Activated naive CD4-positive, alpha-beta T cell treated with anti-CD3 and anti-CD28 coated beads, Interleukin-2, amount 50 U/mL, for 24 hours (primary cell): Measurements from ENCODE around the gene KRTAP22-2.

Source experiments
- H3K27ac Mint-ChIP-seq: one replicate; pipeline ENCODE4 v1.8.0; 2021; ENCODE audit warnings: mild to moderate bottlenecking, mixed read lengths
- H3K27me3 Mint-ChIP-seq: one replicate; pipeline ENCODE4 v1.8.0; 2021; ENCODE audit warnings: mixed read lengths
- H3K36me3 Mint-ChIP-seq: one replicate; pipeline ENCODE4 v1.8.0; 2021; ENCODE audit warnings: mixed read lengths
- H3K4me1 Mint-ChIP-seq: one replicate; pipeline ENCODE4 v1.8.0; 2021; ENCODE audit warnings: mixed read lengths
- H3K4me3 Mint-ChIP-seq: one replicate; pipeline ENCODE4 v1.8.0; 2021; ENCODE audit warnings: mild to moderate bottlenecking, mixed read lengths
- H3K9me3 Mint-ChIP-seq: one replicate; pipeline ENCODE4 v1.8.0; 2021; ENCODE audit warnings: mixed read lengths

Gene KRTAP22-2

GRCh38 chr21:30592140-30592539 lies 1.9 kb upstream of the KRTAP22-2 start, which contains the start of gene KRTAP6-3:
TSS of gene KRTAP6-3 (plus strand) at chr21:30592440. CDS start at chr21:30592446, 6 bp downstream.
- Mint-ChIP-seq H3K4me3 (no peak within 1 kb of the TSS), H3K4me1 (no peaks in the 10 kb centered on the region), H3K9me3 (no peaks in the 10 kb centered on the region), H3K27ac (no peak within 1 kb of the TSS), H3K27me3 (no peaks in the 10 kb centered on the region), H3K36me3 (no peaks in the 10 kb centered on the region)

GRCh38 chr21:30582870-30583269 lies 7.3 kb downstream of the KRTAP22-2 start:
- Mint-ChIP-seq H3K4me3 (no peak overlapping the region), H3K27ac (no peak overlapping the region), H3K4me1 (peaks cover 4% of the 10 kb centered on the region), H3K36me3 (no peaks in the 10 kb centered on the region), H3K27me3 (peaks cover 5% of the 10 kb centered on the region), H3K9me3 (peaks cover 9% of the 10 kb centered on the region)

- Mint-ChIP-seq H3K9me3 (peaks cover 9% of the 10 kb centered on the region), H3K36me3 (no peaks in the 10 kb centered on the region), H3K27me3 (peaks cover 5% of the 10 kb centered on the region), H3K4me1 (peaks cover 9% of the 10 kb centered on the region), H3K27ac (no peak overlapping the region), H3K4me3 (no peak overlapping the region)
These were observed 10.1 kb downstream of the KRTAP22-2 start for GRCh38 chr21:30580132-30580531.

- no peak overlapping the region for H3K4me3 Mint-ChIP-seq
- peaks cover 3% of the 10 kb centered on the region for H3K9me3 Mint-ChIP-seq
- no peak overlapping the region for H3K27ac Mint-ChIP-seq
- H3K27me3 Mint-ChIP-seq: no peaks in the 10 kb centered on the region
- H3K4me1 Mint-ChIP-seq: peaks cover 9% of the 10 kb centered on the region
- H3K36me3 Mint-ChIP-seq: no peaks in the 10 kb centered on the region
These were observed 10.9 kb downstream of the KRTAP22-2 start for GRCh38 chr21:30579346-30579745.

GRCh38 chr21:30577766-30578165 lies 12.4 kb downstream of the KRTAP22-2 start:
- Mint-ChIP-seq H3K4me3 (no peak overlapping the region), H3K36me3 (no peaks in the 10 kb centered on the region), H3K9me3 (no peaks in the 10 kb centered on the region), H3K4me1 (peaks cover 9% of the 10 kb centered on the region), H3K27me3 (no peaks in the 10 kb centered on the region), H3K27ac (no peak overlapping the region)

- H3K4me3 Mint-ChIP-seq: no peak overlapping the region
- H3K27me3 Mint-ChIP-seq: peaks cover 2% of the 10 kb centered on the region
- H3K4me1 Mint-ChIP-seq: no peaks in the 10 kb centered on the region
- no peaks in the 10 kb centered on the region for H3K36me3 Mint-ChIP-seq
- no peak overlapping the region for H3K27ac Mint-ChIP-seq
- H3K9me3 Mint-ChIP-seq: no peaks in the 10 kb centered on the region
These were observed 22.6 kb downstream of the KRTAP22-2 start for GRCh38 chr21:30567617-30568016.

- H3K27ac Mint-ChIP-seq: no peak overlapping the region
- H3K4me1 Mint-ChIP-seq: no peaks in the 10 kb centered on the region
- H3K9me3 Mint-ChIP-seq: no peaks in the 10 kb centered on the region
- H3K36me3 Mint-ChIP-seq: no peaks in the 10 kb centered on the region
- H3K4me3 Mint-ChIP-seq: no peak overlapping the region
- H3K27me3 Mint-ChIP-seq: peaks cover 1% of the 10 kb centered on the region
These were observed 26.6 kb downstream of the KRTAP22-2 start for GRCh38 chr21:30563630-30564029.

- Mint-ChIP-seq H3K4me1 (no peaks in the 10 kb centered on the region), H3K36me3 (no peaks in the 10 kb centered on the region), H3K9me3 (no peaks in the 10 kb centered on the region), H3K27me3 (peaks cover 1% of the 10 kb centered on the region), H3K4me3 (no peak overlapping the region), H3K27ac (no peak overlapping the region)
These were observed 27.1 kb downstream of the KRTAP22-2 start for GRCh38 chr21:30563072-30563471.

GRCh38 chr21:30561957-30562356 lies 28.2 kb downstream of the KRTAP22-2 start:
- H3K36me3 Mint-ChIP-seq: no peaks in the 10 kb centered on the region
- H3K27ac Mint-ChIP-seq: no peak overlapping the region
- no peaks in the 10 kb centered on the region for H3K9me3 Mint-ChIP-seq
- no peaks in the 10 kb centered on the region for H3K4me1 Mint-ChIP-seq
- H3K27me3 Mint-ChIP-seq: peaks cover 1% of the 10 kb centered on the region
- no peak overlapping the region for H3K4me3 Mint-ChIP-seq

GRCh38 chr21:30561264-30561895 lies 28.8 kb downstream of the KRTAP22-2 start, which contains the start of gene KRTAP19-7:
TSS of gene KRTAP19-7 (minus strand) at chr21:30561314. CDS start at chr21:30561289, 25 bp downstream.
- Mint-ChIP-seq H3K27ac (no peak within 1 kb of the TSS), H3K4me1 (no peaks in the 10 kb centered on the region), H3K36me3 (no peaks in the 10 kb centered on the region), H3K9me3 (no peaks in the 10 kb centered on the region), H3K27me3 (peaks cover 1% of the 10 kb centered on the region), H3K4me3 (no peak within 1 kb of the TSS)

GRCh38 chr21:30555095-30555494 lies 35.1 kb downstream of the KRTAP22-2 start:
- Mint-ChIP-seq H3K9me3 (no peaks in the 10 kb centered on the region), H3K36me3 (peaks cover 2% of the 10 kb centered on the region), H3K4me3 (no peak overlapping the region), H3K4me1 (no peaks in the 10 kb centered on the region), H3K27ac (no peak overlapping the region), H3K27me3 (peaks cover 3% of the 10 kb centered on the region)

GRCh38 chr21:30552782-30553181 lies 37.4 kb downstream of the KRTAP22-2 start:
- peaks cover 3% of the 10 kb centered on the region for H3K27me3 Mint-ChIP-seq
- no peaks in the 10 kb centered on the region for H3K4me1 Mint-ChIP-seq
- H3K27ac Mint-ChIP-seq: no peak overlapping the region
- H3K36me3 Mint-ChIP-seq: peaks cover 2% of the 10 kb centered on the region
- no peak overlapping the region for H3K4me3 Mint-ChIP-seq
- no peaks in the 10 kb centered on the region for H3K9me3 Mint-ChIP-seq

GRCh38 chr21:30541764-30542163 lies 48.4 kb downstream of the KRTAP22-2 start, which contains the start of gene KRTAP19-6:
TSS of gene KRTAP19-6 (minus strand) at chr21:30541864. CDS start at chr21:30541833, 31 bp downstream.
- Mint-ChIP-seq H3K36me3 (no peaks in the 10 kb centered on the region), H3K4me3 (no peak within 1 kb of the TSS), H3K27me3 (no peaks in the 10 kb centered on the region), H3K27ac (no peak within 1 kb of the TSS), H3K4me1 (no peaks in the 10 kb centered on the region), H3K9me3 (peaks cover 5% of the 10 kb centered on the region)
